GM18951 (cell line): ENCODE data around the gene HNRNPCL2.
"Not testable (repeated sequence)": the region's sequence is repeated elsewhere in the genome, so short reads cannot be mapped to it uniquely, and the experiment has no call there.

Experiments used
- in situ Hi-C: fragments of 300-500 bp; cut with MboI; formaldehyde crosslinking; loops from one replicate; pipeline ENCODE4 v1.12.0; 2022; ENCODE audit warnings: low sequenced_read_pairs, mixed read lengths, inconsistent platforms; ENCODE audit not compliant: unreplicated experiment

The HNRNPCL2 gene

DNA sequence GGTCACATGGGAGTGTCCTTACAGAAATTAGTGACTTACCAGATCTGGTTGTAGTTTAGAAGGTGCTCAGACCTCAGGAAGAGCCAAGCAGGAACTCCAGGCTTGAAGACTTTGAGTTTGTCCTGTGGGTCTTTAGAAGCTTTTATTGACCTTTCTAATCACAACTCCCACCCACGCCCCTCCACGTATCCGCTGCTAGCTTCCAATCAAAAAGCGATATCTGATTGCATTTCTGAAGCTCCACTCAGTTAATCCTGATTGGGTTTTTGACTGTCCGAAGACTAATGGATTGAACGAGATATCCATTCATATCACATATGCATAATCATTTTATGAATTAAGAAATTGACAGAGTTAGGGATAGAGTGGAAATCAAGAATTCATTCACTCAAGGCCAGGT is at the start of gene HNRNPCL2:
Gene HNRNPCL2 (minus strand): TSS at position 101 of the 400 bp plus-strand sequence. CDS start 454 bp downstream, outside the sequence.
- in situ Hi-C loops: loop anchor here (25.0 kb wide), 1 partner anchor 121 kb away; the partner anchor contains the start of gene PRAMEF18

DNA sequence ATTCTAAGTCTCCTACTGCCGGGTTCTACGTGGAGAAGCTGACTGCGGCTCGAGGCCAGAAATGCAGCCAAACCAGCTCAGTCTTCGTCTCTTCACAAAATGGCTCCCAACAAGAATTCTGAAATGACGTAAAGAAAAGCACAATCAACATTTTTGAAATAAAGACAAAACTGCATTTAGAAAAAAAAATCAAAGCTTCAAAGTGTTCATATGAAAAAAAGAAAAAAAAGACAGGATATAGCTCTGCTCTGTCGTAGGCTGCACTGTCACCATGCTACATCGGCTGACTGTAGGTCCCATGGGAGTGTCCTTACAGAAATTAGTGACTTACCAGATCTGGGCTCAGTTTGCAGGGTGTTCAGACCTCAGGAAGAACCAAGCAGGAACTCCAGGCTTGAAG is 48.9 kb upstream of the HNRNPCL2 start, which contains the start of gene HNRNPCL4:
Gene HNRNPCL4 (minus strand): TSS at position 101 of the 400 bp plus-strand sequence. CDS start 164 bp downstream, outside the sequence.
- in situ Hi-C loops: not testable (repeated sequence)

DNA sequence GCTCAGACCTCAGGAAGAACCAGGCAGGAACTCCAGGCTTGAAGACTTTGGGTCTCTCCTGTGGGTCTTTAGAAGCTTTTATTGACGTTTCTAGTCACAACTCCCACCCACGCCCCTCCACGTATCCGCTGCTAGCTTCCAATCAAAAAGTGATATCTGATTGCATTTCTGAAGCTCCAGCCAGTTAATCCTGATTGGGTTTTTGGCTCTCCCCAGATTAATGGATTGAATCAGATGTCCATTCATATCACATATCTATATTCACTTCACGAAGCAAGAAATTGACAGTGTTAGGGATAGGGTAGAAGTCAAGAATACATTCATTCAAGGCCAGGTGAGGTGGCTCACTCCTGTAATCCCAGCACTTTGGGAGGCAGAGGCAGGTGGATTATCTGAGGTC is 39.3 kb upstream of the HNRNPCL2 start, which contains the start of gene PRAMEF26:
Gene PRAMEF26 (minus strand): TSS at position 101 of the 400 bp plus-strand sequence. CDS start 2,914 bp downstream, outside the sequence.
- in situ Hi-C loops: not testable (repeated sequence)

DNA sequence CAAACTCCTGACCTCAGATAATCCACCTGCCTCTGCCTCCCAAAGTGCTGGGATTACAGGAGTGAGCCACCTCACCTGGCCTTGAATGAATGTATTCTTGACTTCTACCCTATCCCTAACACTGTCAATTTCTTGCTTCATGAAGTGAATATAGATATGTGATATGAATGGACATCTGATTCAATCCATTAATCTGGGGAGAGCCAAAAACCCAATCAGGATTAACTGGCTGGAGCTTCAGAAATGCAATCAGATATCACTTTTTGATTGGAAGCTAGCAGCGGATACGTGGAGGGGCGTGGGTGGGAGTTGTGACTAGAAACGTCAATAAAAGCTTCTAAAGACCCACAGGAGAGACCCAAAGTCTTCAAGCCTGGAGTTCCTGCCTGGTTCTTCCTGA is 46.2 kb downstream of the HNRNPCL2 start, which contains the start of gene PRAMEF25:
Gene PRAMEF25 (plus strand): TSS at position 301 of the 400 bp plus-strand sequence. CDS start 2,920 bp downstream, outside the sequence.
- in situ Hi-C loops: not testable (repeated sequence)
